Tibial nerve (tissue), 4 donors: ENCODE measurements around the gene GCK.

ENCODE experiments used
- CTCF ChIP-seq, 5 experiments: fragments of 200-600 bp in 3 of 5; fragments of 450-650 bp in 2 of 5; sonication (generic) in 3 of 5; IDR thresholded peaks; one replicate each; pipeline ENCODE4 v1.5.1; 2016 to 2019; ENCODE audit warnings: antibody characterized with exemption in 5 of 5, mild to moderate bottlenecking in 3 of 5, moderate library complexity in 2 of 5
- EP300 ChIP-seq, 2 donors: sonication (generic); formaldehyde crosslinking; IDR thresholded peaks; one replicate each; pipeline ENCODE4 v1.6.1; 2017; ENCODE audit warnings: antibody characterized with exemption in 2 of 2, mild to moderate bottlenecking in 1 of 2
- POLR2A ChIP-seq, 2 donors: fragments of 450-650 bp; IDR thresholded peaks; one replicate each; pipeline ENCODE4 v1.6.1; 2017; ENCODE audit warnings: antibody characterized with exemption in 2 of 2, mild to moderate bottlenecking in 2 of 2, moderate library complexity in 2 of 2

GRCh38 chr7:44114586-44115310 lies 74.5 kb downstream of the GCK start:
- TF ChIP-seq EP300 (IDR thresholded peaks at IDR 0.05): no peak
- TF ChIP-seq CTCF (IDR thresholded peaks at IDR 0.05): no peak
- TF ChIP-seq POLR2A (IDR thresholded peaks at IDR 0.05): no peak
